GM10266 (cell line): ENCODE data around the gene PIEZO2.
"Not testable (repeated sequence)": the region's sequence is repeated elsewhere in the genome, so short reads cannot be mapped to it uniquely, and the experiment has no call there.

Experiments used
- DNase-seq: peaks from one replicate; pipeline ENCODE4 v3.0.0; 2012; ENCODE audit errors: extremely low spot score
- CTCF ChIP-seq: IDR thresholded peaks from 2 replicates; pipeline ENCODE4 v1.5.1; 2012; ENCODE audit warnings: mild to moderate bottlenecking, low read depth; ENCODE audit not compliant: control insufficient read depth, insufficient read depth; ENCODE audit errors: missing control alignments

PIEZO2 gene

GRCh38 chr18:10663750-10664149 lies 485.6 kb downstream of the PIEZO2 start:
- no peak for DNase-seq
- no peak for TF ChIP-seq CTCF

- no peak for DNase-seq
- TF ChIP-seq CTCF, result no peak
Observed at GRCh38 chr18:10661317-10661716, 488.1 kb downstream of the PIEZO2 start.

GRCh38 chr18:10660179-10660884 lies 489.0 kb downstream of the PIEZO2 start:
- DNase-seq, result no peak
- no peak for TF ChIP-seq CTCF

GRCh38 chr18:10659594-10659993 lies 489.8 kb downstream of the PIEZO2 start:
- TF ChIP-seq CTCF, result no peak
- DNase-seq, result no peak

GRCh38 chr18:10659000-10659399 lies 490.4 kb downstream of the PIEZO2 start:
- TF ChIP-seq CTCF, result no peak
- DNase-seq, result no peak

- not testable (repeated sequence) for DNase-seq
Observed at GRCh38 chr18:10644003-10644402, 505.4 kb downstream of the PIEZO2 start.

GRCh38 chr18:10642915-10643524 lies 506.3 kb downstream of the PIEZO2 start:
- DNase-seq, result not testable (repeated sequence)

- DNase-seq, result not testable (repeated sequence)
Observed at GRCh38 chr18:10638539-10638885, 510.9 kb downstream of the PIEZO2 start.

- not testable (repeated sequence) for DNase-seq
Observed at GRCh38 chr18:10637858-10638538, 511.4 kb downstream of the PIEZO2 start.

GRCh38 chr18:10629076-10629475 lies 520.3 kb downstream of the PIEZO2 start:
- peak; percentile 20 for DNase-seq

GRCh38 chr18:10626606-10627213 lies 522.7 kb downstream of the PIEZO2 start:
- DNase-seq, result not testable (repeated sequence)

- DNase-seq, result not testable (repeated sequence)
Observed at GRCh38 chr18:10623606-10624005, 525.8 kb downstream of the PIEZO2 start.

- DNase-seq, result not testable (repeated sequence)
Observed at GRCh38 chr18:10622982-10623381, 526.4 kb downstream of the PIEZO2 start.

GRCh38 chr18:10620670-10621329 lies 528.6 kb downstream of the PIEZO2 start:
- not testable (repeated sequence) for DNase-seq
